LNCAP (cell line): ENCODE measurements around the gene LPP.

ENCODE experiments used
- TF ChIP-seq, protein P1 (sequence below): fragments of 450-650 bp; IDR thresholded peaks from 2 replicates; pipeline ENCODE4 v1.5.1; 2017; ENCODE audit warnings: mild to moderate bottlenecking

The LPP gene

DNA sequence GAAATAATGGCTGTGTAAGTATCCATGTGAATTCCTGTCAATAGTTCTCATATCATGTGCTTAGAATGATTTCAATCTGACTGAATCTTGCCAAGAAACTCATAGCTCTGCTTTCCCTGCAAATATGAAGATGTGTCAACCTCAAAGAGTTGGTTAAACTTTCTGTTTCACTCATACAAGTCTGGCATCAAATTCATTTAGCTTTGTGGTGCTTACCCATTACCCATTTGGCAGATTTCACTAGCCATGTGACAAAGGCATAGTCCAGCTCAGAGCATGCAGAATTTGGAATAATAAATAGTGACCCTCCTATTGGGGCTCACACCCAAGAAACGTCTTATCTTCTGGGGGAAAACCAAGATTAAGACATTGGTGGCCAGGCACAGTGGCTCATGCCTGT is 761.2 kb downstream of the LPP start:
- TF ChIP-seq, protein P1, sequence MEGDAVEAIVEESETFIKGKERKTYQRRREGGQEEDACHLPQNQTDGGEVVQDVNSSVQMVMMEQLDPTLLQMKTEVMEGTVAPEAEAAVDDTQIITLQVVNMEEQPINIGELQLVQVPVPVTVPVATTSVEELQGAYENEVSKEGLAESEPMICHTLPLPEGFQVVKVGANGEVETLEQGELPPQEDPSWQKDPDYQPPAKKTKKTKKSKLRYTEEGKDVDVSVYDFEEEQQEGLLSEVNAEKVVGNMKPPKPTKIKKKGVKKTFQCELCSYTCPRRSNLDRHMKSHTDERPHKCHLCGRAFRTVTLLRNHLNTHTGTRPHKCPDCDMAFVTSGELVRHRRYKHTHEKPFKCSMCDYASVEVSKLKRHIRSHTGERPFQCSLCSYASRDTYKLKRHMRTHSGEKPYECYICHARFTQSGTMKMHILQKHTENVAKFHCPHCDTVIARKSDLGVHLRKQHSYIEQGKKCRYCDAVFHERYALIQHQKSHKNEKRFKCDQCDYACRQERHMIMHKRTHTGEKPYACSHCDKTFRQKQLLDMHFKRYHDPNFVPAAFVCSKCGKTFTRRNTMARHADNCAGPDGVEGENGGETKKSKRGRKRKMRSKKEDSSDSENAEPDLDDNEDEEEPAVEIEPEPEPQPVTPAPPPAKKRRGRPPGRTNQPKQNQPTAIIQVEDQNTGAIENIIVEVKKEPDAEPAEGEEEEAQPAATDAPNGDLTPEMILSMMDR, result no peak

DNA sequence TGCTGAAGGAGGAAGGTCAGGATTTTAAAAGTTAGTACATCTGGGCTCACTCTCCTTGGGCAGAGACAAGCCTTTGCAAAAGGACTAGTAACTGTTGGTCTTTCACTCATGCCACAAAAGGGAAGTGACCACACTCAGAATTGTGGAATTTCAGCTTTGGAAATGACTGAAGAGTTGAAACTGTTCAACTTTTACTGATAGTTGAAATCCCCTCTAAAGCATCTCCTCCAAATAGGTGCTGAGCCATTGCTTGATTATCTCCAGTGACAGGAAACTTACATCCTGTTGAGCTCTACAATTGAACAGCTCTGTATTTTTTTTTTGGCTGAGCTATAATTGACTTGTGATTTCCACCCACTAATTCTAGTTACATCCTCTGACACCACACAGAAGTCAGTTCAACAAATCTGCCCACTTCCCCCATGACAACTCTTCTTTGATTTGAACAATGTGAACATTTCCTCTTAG is 763.0 kb downstream of the LPP start:
- TF ChIP-seq, protein P1, result no peak

DNA sequence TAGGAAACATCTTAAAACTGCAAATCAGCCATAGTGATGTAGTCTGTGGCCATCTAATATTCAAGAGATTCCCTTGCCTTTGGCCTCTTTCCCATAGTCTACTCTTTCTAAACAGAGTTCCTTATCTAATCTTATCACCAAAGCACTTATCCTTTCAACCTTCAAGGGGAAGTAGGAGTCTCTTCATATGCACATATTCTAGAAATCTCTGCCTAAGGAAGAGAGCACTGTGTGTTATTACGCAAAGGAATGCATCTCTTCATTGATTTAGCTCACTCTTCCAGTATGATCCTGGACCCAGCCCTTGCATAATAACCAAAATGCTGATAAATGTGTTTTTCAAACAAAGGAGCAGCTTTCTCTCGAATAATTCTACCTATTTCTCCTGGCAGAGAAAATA is 764.1 kb downstream of the LPP start:
- TF ChIP-seq, protein P1, result no peak

DNA sequence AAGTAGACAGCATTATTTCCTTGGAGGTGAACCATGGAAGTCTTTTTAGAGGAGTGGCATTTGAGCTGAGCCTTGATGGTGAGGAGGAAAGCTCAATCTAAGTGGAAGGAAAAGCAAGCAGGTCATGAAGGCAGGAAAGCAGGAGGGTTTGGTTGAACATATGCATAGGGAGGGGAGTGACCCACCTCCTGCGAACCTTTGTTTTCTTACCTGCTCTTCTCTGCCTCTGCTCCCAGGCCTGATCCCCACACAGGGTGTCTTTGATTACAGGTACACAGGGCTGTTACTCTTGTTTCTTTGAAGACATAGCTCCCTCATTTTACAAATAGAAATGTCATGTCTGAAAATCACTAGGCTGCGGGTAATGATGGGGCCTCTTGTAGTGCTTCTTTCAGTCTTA is 769.7 kb downstream of the LPP start:
- TF ChIP-seq, protein P1, result no peak

DNA sequence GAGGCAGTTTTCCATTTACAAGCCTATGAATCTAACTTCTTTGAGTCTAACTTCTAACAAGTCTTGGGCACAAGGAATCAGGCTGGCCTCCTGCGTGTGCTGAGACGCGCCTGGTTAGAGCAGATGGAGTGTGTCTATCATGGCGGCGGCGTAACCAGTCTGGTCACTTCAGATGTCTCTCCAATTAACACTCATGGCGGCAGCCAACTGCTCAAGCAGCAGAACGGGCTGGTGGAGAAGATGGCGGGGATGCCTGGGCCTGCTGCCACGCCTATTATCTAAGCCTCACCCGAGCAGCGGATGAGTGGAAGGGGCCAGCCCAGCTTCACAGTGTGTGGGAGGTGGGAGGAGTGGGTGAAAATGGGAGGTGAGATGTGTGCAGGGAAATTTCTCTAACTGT is 771.4 kb downstream of the LPP start:
- TF ChIP-seq, protein P1, result no peak

DNA sequence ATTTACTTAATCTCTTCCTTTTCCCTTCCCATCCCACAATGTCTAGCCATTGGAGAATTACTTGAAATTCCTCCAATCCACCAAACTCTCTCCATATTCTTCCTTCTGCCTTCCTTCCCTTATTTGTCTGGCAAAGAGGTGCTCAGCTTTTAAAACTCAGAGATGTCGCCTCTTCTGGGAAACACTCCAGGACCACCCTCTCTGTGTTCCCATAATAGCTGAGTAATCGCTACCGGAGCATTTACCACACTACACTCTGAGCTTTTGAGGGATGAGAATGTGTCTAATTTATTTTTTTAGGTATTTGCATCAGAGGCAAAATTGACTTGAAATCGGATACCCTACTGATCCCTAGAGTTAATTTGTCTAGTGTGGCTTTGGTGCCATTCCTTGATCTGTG is 772.2 kb downstream of the LPP start:
- TF ChIP-seq, protein P1, result no peak

DNA sequence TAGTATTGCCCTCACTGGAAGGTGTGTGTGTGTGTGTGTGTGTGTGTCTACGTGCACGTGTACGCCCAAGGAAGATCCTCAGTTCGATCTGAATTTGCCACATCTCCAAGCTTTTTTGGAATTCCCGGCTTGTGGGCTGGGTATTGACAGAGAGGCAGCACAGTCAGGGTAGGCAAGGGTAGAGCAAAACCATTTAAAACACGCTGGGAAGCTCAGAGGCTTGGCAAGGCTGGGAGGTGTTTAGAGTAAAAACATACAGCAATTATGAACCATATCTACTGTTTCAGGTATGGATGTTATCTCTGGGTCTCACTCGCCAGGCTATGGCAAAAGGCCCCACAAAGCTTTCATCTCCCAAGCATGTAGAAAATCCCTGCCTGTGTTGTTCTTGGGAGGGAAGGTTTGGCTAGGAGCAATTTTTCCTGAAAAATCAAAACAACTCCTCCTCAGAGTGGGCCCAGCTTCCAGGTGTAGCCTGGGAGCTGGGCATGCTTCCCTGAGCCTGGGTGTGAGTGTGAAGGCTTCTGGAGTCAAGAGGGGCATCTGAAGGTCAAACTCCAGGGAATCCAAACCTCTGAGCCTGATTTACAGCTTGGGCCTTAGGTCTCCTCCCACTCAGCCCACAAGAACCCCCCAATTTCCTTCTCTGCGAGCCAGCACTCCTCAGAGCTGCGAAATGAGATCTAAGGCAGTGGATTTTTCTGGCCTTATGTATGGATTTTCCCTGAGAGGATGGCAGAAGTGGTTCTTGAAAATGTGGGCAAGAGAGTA is 773.0 kb downstream of the LPP start:
- TF ChIP-seq, protein P1, result no peak
